ENCODE measurements around the gene FOXP3.

- no peak for TF ChIP-seq CTCF (IDR thresholded peaks at IDR 0.05 in 8 of 11, conservative IDR thresholded peaks at IDR 0.05 in 3 of 11)
- no peak for TF ChIP-seq POLR2AphosphoS5 (IDR thresholded peaks at IDR 0.05)
These were observed 53.4 kb downstream of the FOXP3 start for GRCh38 chrX:49211074-49211473.

All from spleen (tissue), 7 donors.